K562 (cell line): ENCODE data around the gene SLC29A2. TPM values are rescaled to one million over a fixed set of nuclear protein-coding genes. Genes with fewer than 3 reads are reported as not detected.

Source experiments
- ATAC-seq: fragments of 200-7000 bp; cut with Tn5 transposase; 3 replicates; pipeline ENCODE4 v1.9.1; 2020; ENCODE audit warnings: moderate library complexity
- BruUV-seq: library from RNA; stranded (reverse); fragments of 400-500 nt; replicated peaks from 2 replicates; lab custom pipeline; 2021; lab: Mats Ljungman, UMichigan
- CTCF ChIA-PET: fragments of 300-600 bp; formaldehyde crosslinking; extraction: SDS; loops from one replicate; lab custom pipeline; 2021; ENCODE audit warnings: low intra/inter-chr PET ratio; lab: Yijun Ruan, JAX
- POLR2A ChIA-PET: fragments of 300-600, 350-650 bp; sonication (Branson Sonifier 250); formaldehyde crosslinking; extraction: SDS; loops from one replicate; lab custom pipeline; 2021; ENCODE audit warnings: antibody characterized with exemption, inconsistent platforms; lab: Yijun Ruan, JAX
- DNase-seq, 4 experiments: peaks; one replicate each; pipeline versions ENCODE4 v3.0.0 to v3.0.0-alpha.2; 2011 to 2018; ENCODE audit warnings: low spot score in 3 of 4, mixed read lengths in 3 of 4; ENCODE audit errors: extremely low read depth in 1 of 4
- FAIRE-seq: peaks from 2 replicates; lab custom pipeline; 2011; peaks lifted over from hg19 to GRCh38; lab: Jason Lieb, UNC
- H2AFZ ChIP-seq: 2 replicates; pipeline ENCODE4 v1.6.0; 2011; ENCODE audit warnings: low read depth, low read length, control low read depth, inconsistent platforms
- H3K27ac ChIP-seq: fragments of 200-600 bp; 3 replicates; pipeline ENCODE4 v1.8.0; 2011; ENCODE audit warnings: low read depth, mild to moderate bottlenecking, control low read depth, inconsistent platforms, low read length, moderate library complexity, mixed read lengths; ENCODE audit errors: extremely low read depth
- H3K27me3 ChIP-seq, 2 experiments: fragments of 300-600 bp in 1 of 2; 2 replicates in 1 of 2; 3 replicates in 1 of 2; pipeline versions ENCODE4 v1.6.0 to v1.8.0; 2011; ENCODE audit warnings: inconsistent platforms in 2 of 2, low read length in 2 of 2, mild to moderate bottlenecking in 1 of 2, mixed read lengths in 1 of 2, moderate library complexity in 1 of 2; ENCODE audit not compliant: control insufficient read depth in 2 of 2, insufficient read depth in 2 of 2
- H3K36me3 ChIP-seq: fragments of 300-600 bp; 3 replicates; pipeline ENCODE4 v1.8.0; 2011; ENCODE audit warnings: mild to moderate bottlenecking, low read length, inconsistent platforms; ENCODE audit not compliant: control insufficient read depth, insufficient read depth
- H3K4me1 ChIP-seq, 2 experiments: fragments of 200-600 bp in 1 of 2; replicated peaks in 1 of 2; 2 replicates in 1 of 2; 3 replicates in 1 of 2; pipeline versions ENCODE4 v1.5.1 to v1.8.0; 2011; ENCODE audit warnings: inconsistent platforms in 2 of 2, low read length in 2 of 2, mild to moderate bottlenecking in 1 of 2, mixed read lengths in 1 of 2, moderate library complexity in 1 of 2; ENCODE audit not compliant: control insufficient read depth in 2 of 2, insufficient read depth in 2 of 2
- H3K4me2 ChIP-seq: 2 replicates; pipeline ENCODE4 v1.6.1; 2011; ENCODE audit warnings: low read length, control low read depth, inconsistent platforms, mixed read lengths; ENCODE audit not compliant: insufficient read depth
- H3K4me3 ChIP-seq: fragments of 200-600 bp; sonication (generic), shearing (Covaris generic); 2 replicates; pipeline ENCODE4 v1.5.1; 2016; ENCODE audit warnings: control low read depth, inconsistent platforms
- H3K79me2 ChIP-seq: fragments of 200-600 bp; 3 replicates; pipeline ENCODE4 v1.8.0; 2011; ENCODE audit warnings: low read length, inconsistent platforms; ENCODE audit not compliant: control insufficient read depth, insufficient read depth
- H3K9ac ChIP-seq, 2 experiments: 2 replicates each; pipeline versions ENCODE4 v1.6.0 to v1.6.1; 2011; ENCODE audit warnings: low read depth in 2 of 2, low read length in 2 of 2, control low read depth in 1 of 2, inconsistent platforms in 1 of 2, mild to moderate bottlenecking in 1 of 2, mixed read lengths in 1 of 2; ENCODE audit not compliant: insufficient read depth in 1 of 2
- H3K9me1 ChIP-seq: one replicate; pipeline ENCODE4 v1.6.0; 2011; ENCODE audit warnings: inconsistent platforms, mild to moderate bottlenecking, low read length, moderate library complexity; ENCODE audit not compliant: control insufficient read depth, insufficient read depth
- H3K9me3 ChIP-seq: replicated peaks from 2 replicates; pipeline ENCODE4 v1.5.1; 2011; ENCODE audit warnings: low read depth, low read length, inconsistent platforms; ENCODE audit not compliant: control insufficient read depth, insufficient read depth
- H4K20me1 ChIP-seq: replicated peaks from 2 replicates; pipeline ENCODE4 v1.6.1; 2011; ENCODE audit warnings: low read length, inconsistent platforms, mixed read lengths; ENCODE audit not compliant: control insufficient read depth, insufficient read depth
- ELF4 ChIP-seq: fragments of 450-650 bp; formaldehyde crosslinking; IDR thresholded peaks from 2 replicates; pipeline ENCODE4 v1.4.0; 2022; ENCODE audit warnings: missing genetic modification characterization
- LARP7 ChIP-seq: fragments of 450-650 bp; IDR thresholded peaks from 2 replicates; pipeline ENCODE4 v1.6.1; 2016
- NCOR1 ChIP-seq: fragments of 450-650 bp; IDR thresholded peaks from 2 replicates; pipeline ENCODE4 v1.6.1; 2016; ENCODE audit warnings: mild to moderate bottlenecking, moderate library complexity
- NEUROD1 ChIP-seq: fragments of 150-350 bp; IDR thresholded peaks from 2 replicates; pipeline ENCODE4 v1.6.1; 2014; ENCODE audit warnings: borderline replicate concordance, low read length, low read depth; ENCODE audit not compliant: partially characterized antibody
- NR2C2 ChIP-seq, 2 experiments: fragments of 200-800 bp in 1 of 2; sonication (Bioruptor generic) in 1 of 2; sonication (generic) in 1 of 2; formaldehyde crosslinking in 1 of 2; IDR thresholded peaks; 2 replicates each; pipeline versions ENCODE4 v1.6.1 to v1.8.0; 2016 to 2022; ENCODE audit warnings: mild to moderate bottlenecking in 1 of 2, missing compliant biosample characterization in 1 of 2, missing genetic modification characterization in 1 of 2, missing genetic modification reagents in 1 of 2
- POLR2AphosphoS5 ChIP-seq: IDR thresholded peaks from 2 replicates; pipeline ENCODE4 v1.6.1; 2011; ENCODE audit warnings: mild to moderate bottlenecking, low read depth, low read length, moderate library complexity; ENCODE audit not compliant: control insufficient read depth, insufficient read depth
- POU5F1 ChIP-seq: fragments of 150-350 bp; IDR thresholded peaks from 2 replicates; pipeline ENCODE4 v1.6.1; 2014; ENCODE audit warnings: borderline replicate concordance, low read length, low read depth, mild to moderate bottlenecking; ENCODE audit not compliant: partially characterized antibody
- RBM25 ChIP-seq: fragments of 200-400 bp; formaldehyde crosslinking; IDR thresholded peaks from 2 replicates; pipeline ENCODE4 v1.6.1; 2018; ENCODE audit warnings: low read length, low read depth, moderate library complexity; ENCODE audit not compliant: severe bottlenecking
- SMC3 ChIP-seq: conservative IDR thresholded peaks from 2 replicates; pipeline ENCODE4 v1.6.1; 2011; ENCODE audit warnings: low read depth, low read length, improper control_type of control experiment; ENCODE audit not compliant: insufficient read depth
- TARDBP ChIP-seq: fragments of 450-650 bp; IDR thresholded peaks from 2 replicates; pipeline ENCODE4 v1.6.1; 2016
- WHSC1 ChIP-seq: IDR thresholded peaks from one replicate; pipeline ENCODE4 v1.6.1; 2012; ENCODE audit warnings: low read length, control low read depth, inconsistent platforms
- ZNF184 ChIP-seq: sonication (generic); formaldehyde crosslinking; IDR thresholded peaks from 2 replicates; pipeline ENCODE4 v1.5.0; 2020; ENCODE audit warnings: missing genetic modification reagents
- ZNF384 ChIP-seq: IDR thresholded peaks from 2 replicates; pipeline ENCODE4 v1.6.1; 2012; ENCODE audit warnings: low read depth, low read length, improper control_type of control experiment
- ZNF584 ChIP-seq: fragments of 200-800 bp; sonication (Bioruptor generic); IDR thresholded peaks from 2 replicates; pipeline ENCODE4 v1.6.1; 2016; ENCODE audit warnings: low read depth, mild to moderate bottlenecking, missing genetic modification characterization, missing compliant biosample characterization
- ZNF764 ChIP-seq: fragments of 250-450 bp; sonication (Bioruptor Pico); IDR thresholded peaks from 2 replicates; pipeline ENCODE4 v1.4.0; 2020; ENCODE audit warnings: low read depth, mild to moderate bottlenecking, moderate library complexity
- ZZZ3 ChIP-seq: fragments of 450-650 bp; IDR thresholded peaks from 2 replicates; pipeline ENCODE4 v1.6.1; 2016; ENCODE audit warnings: antibody characterized with exemption, mild to moderate bottlenecking, moderate library complexity
- WGBS: fragments of 100-300 bp; shearing (Covaris generic); methylation state at CpG from one replicate; pipeline ENCODE4 v1.1.6; 2016; ENCODE audit warnings: low coverage, mixed read lengths; ENCODE audit not compliant: insufficient coverage; ENCODE audit errors: missing lambda C conversion rate; 5-methylcytosine and 5-hydroxymethylcytosine counted together
- in situ Hi-C: fragments of 300-500 bp; cut with MboI; formaldehyde crosslinking; loops from 4 replicates; pipeline ENCODE4 v1.15.0; 2018; ENCODE audit warnings: inconsistent platforms, mixed read lengths
- intact Hi-C: fragments of 100-400 bp; cut with micrococcal nuclease; formaldehyde crosslinking; loops from 2 replicates; pipeline ENCODE4 v1.14.2; 2022
- polyA plus RNA-seq, 8 experiments: library from polyadenylated mRNA; depleted of rRNA in 4 of 8; stranded (reverse) in 5 of 8; unstranded in 3 of 8; fragments of >200 nt; fragmentation: Nextera tagmentation in 2 of 8; fragmentation: Illumina TruSeq in 1 of 8; extraction: Ambion mirVana in 2 of 8; extraction: Trizol in 1 of 8; gene quantifications; 2 replicates each; pipeline versions ENCODE4 v1.2.1 to v1.2.3, GENCODE V29; 2011 to 2014; ENCODE audit warnings: inconsistent platforms in 1 of 8, missing spikeins in 1 of 8
- total RNA-seq, 7 experiments: library from RNA; depleted of rRNA in 6 of 7; stranded (reverse); fragments of >200 nt in 6 of 7; fragmentation: Illumina TruSeq in 2 of 7; extraction: Trizol in 2 of 7; gene quantifications; 2 replicates each; pipeline versions ENCODE4 v1.2.1 to v1.2.3, GENCODE V29; 2011 to 2021; ENCODE audit warnings: low replicate concordance in 1 of 7
- TF ChIP-seq, protein P1 (sequence below): fragments of 200-400 bp; formaldehyde crosslinking; IDR thresholded peaks from 2 replicates; pipeline ENCODE4 v1.6.1; 2017; ENCODE audit warnings: mild to moderate bottlenecking, low read depth, low read length, moderate library complexity
- TF ChIP-seq, protein P2 (sequence below): fragments of 200-800 bp; sonication (Bioruptor generic); IDR thresholded peaks from 2 replicates; pipeline ENCODE4 v1.6.1; 2017; ENCODE audit warnings: missing genetic modification characterization, missing compliant biosample characterization
- TF ChIP-seq, protein P3 (sequence below): sonication (generic); formaldehyde crosslinking; IDR thresholded peaks from 2 replicates; pipeline ENCODE4 v1.8.0; 2023; ENCODE audit warnings: mild to moderate bottlenecking, missing genetic modification reagents

The SLC29A2 gene
- total and polyA plus RNA-seq, 9 of the 15 experiments (the other 6 are each of a cell fraction or from before 2014, with no cell fraction given): 2.4 to 48.6 (median 14.2) TPM

DNA sequence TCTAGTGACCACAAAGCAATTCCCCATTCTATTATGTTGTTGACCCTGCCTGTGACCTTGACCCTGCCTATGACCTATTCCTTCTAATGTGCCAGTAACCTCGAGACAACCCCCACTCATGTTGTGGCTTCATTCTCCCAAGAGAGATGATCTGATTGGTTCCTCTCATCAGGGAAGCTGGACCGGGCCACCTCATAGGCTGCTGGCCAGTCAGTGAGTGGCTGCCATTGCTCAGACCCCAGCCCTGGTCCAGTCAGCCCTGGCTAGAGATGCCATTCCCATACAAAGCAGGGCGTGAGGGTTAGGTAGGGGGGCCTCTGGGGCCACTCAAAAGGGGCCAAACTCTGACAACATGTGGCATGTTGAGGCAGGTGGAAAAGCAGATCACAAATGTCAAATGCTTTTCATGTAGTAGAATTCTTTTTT, 11.9 kb downstream of the SLC29A2 start:
- FAIRE-seq (no peak), DNase-seq (peak; percentile 57 to 78 (median 70)), ATAC-seq (peak; percentile 53)
- H3K4me1 ChIP-seq: peaks cover 0 to 15% of the 10 kb centered on the region in 2 experiments; a peak in 4 of 5 replicates
- H3K36me3 ChIP-seq: peaks cover 23% of the 10 kb centered on the region; the same call in 2 of the 3 replicates
- no peaks in the 10 kb centered on the region for H3K27me3 ChIP-seq
- H3K27ac ChIP-seq: no peak overlapping the region
- no peak overlapping the region for H2AFZ ChIP-seq
- H3K79me2 ChIP-seq: no peaks in the 10 kb centered on the region
- peaks cover 18% of the 10 kb centered on the region for H4K20me1 ChIP-seq
- ChIA-PET CTCF (no interaction called here), POLR2A (interaction anchor here (0.9 to 2.8 kb wide), 4 partner anchors 9 to 45 kb away, joined by 3 to 12 read pairs (median 4); partner anchors contain the start of gene B4GAT1)
- no TSS peak for BruUV-seq
- H3K9me3 ChIP-seq: no peaks in the 10 kb centered on the region
- no peak overlapping the region for H3K4me3 ChIP-seq
- in situ Hi-C loops: no loop called here
- 18% methylated on average over 3 of the region's 3 CpGs for WGBS
- no peak overlapping the region for H3K4me2 ChIP-seq
- no peaks in the 10 kb centered on the region for H3K9me1 ChIP-seq
- no peak overlapping the region for H3K9ac ChIP-seq
- intact Hi-C loops: no loop called here
- TF ChIP-seq ZZZ3 (no peak), NEUROD1 (no peak), POU5F1 (no peak), ZNF384 (no peak), SMC3 (no peak), NCOR1 (0 out of 2 replicates have a peak, but pooled peaks have one; percentile 5), POLR2AphosphoS5 (0 out of 2 replicates have a peak, but pooled peaks have one; percentile 37), LARP7 (no peak), RBM25 (peak; percentile 12), WHSC1 (no peak), ZNF584 (CRISPR knock-in tag) (no peak), ELF4 (CRISPR knock-in tag) (no peak), TARDBP (no peak), NR2C2 (CRISPR knock-in tag; IDR thresholded peaks at IDR 0.05) (0 out of 2 replicates have a peak, but pooled peaks have one; percentile 49), NR2C2 (tag; IDR thresholded peaks at IDR 0.05) (peak; percentile 60; the same call in 1 of the 2 replicates), ZNF764 (CRISPR knock-in tag) (no peak), ZNF184 (CRISPR knock-in tag) (no peak)
- TF ChIP-seq, protein P1, sequence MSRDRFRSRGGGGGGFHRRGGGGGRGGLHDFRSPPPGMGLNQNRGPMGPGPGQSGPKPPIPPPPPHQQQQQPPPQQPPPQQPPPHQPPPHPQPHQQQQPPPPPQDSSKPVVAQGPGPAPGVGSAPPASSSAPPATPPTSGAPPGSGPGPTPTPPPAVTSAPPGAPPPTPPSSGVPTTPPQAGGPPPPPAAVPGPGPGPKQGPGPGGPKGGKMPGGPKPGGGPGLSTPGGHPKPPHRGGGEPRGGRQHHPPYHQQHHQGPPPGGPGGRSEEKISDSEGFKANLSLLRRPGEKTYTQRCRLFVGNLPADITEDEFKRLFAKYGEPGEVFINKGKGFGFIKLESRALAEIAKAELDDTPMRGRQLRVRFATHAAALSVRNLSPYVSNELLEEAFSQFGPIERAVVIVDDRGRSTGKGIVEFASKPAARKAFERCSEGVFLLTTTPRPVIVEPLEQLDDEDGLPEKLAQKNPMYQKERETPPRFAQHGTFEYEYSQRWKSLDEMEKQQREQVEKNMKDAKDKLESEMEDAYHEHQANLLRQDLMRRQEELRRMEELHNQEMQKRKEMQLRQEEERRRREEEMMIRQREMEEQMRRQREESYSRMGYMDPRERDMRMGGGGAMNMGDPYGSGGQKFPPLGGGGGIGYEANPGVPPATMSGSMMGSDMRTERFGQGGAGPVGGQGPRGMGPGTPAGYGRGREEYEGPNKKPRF: no peak
- TF ChIP-seq, protein P2, sequence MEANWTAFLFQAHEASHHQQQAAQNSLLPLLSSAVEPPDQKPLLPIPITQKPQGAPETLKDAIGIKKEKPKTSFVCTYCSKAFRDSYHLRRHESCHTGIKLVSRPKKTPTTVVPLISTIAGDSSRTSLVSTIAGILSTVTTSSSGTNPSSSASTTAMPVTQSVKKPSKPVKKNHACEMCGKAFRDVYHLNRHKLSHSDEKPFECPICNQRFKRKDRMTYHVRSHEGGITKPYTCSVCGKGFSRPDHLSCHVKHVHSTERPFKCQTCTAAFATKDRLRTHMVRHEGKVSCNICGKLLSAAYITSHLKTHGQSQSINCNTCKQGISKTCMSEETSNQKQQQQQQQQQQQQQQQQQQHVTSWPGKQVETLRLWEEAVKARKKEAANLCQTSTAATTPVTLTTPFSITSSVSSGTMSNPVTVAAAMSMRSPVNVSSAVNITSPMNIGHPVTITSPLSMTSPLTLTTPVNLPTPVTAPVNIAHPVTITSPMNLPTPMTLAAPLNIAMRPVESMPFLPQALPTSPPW (CRISPR knock-in tag): no peak
- TF ChIP-seq, protein P3, sequence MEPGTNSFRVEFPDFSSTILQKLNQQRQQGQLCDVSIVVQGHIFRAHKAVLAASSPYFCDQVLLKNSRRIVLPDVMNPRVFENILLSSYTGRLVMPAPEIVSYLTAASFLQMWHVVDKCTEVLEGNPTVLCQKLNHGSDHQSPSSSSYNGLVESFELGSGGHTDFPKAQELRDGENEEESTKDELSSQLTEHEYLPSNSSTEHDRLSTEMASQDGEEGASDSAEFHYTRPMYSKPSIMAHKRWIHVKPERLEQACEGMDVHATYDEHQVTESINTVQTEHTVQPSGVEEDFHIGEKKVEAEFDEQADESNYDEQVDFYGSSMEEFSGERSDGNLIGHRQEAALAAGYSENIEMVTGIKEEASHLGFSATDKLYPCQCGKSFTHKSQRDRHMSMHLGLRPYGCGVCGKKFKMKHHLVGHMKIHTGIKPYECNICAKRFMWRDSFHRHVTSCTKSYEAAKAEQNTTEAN (CRISPR knock-in tag): no peak
